Osteoblast (primary cell): Measurements from ENCODE around the gene SDHAF3. TPM values are rescaled to one million over a fixed set of nuclear protein-coding genes. Genes with fewer than 3 reads are reported as not detected.
"Not testable (repeated sequence)": the region's sequence is repeated elsewhere in the genome, so short reads cannot be mapped to it uniquely, and the experiment has no call there.

ENCODE experiments used
- DNase-seq: peaks from one replicate; pipeline ENCODE4 v3.0.0; 2011; ENCODE audit warnings: low spot score, mixed read lengths; ENCODE audit not compliant: insufficient read length; ENCODE audit errors: missing footprints
- H2AFZ ChIP-seq: 2 replicates; pipeline ENCODE4 v1.6.0; 2011; ENCODE audit warnings: mild to moderate bottlenecking, low read length
- H3K27ac ChIP-seq: 2 replicates; pipeline ENCODE4 v1.5.1; 2011; ENCODE audit warnings: mild to moderate bottlenecking, low read depth, low read length, moderate library complexity
- H3K27me3 ChIP-seq: 2 replicates; pipeline ENCODE4 v1.6.0; 2012; ENCODE audit warnings: mild to moderate bottlenecking, control low read depth, inconsistent platforms, low read length, moderate library complexity; ENCODE audit not compliant: insufficient read depth
- H3K36me3 ChIP-seq: 2 replicates; pipeline ENCODE4 v1.5.1; 2011; ENCODE audit warnings: mild to moderate bottlenecking, low read length, control low read depth, moderate library complexity; ENCODE audit not compliant: insufficient read depth
- H3K4me1 ChIP-seq: 2 replicates; pipeline ENCODE4 v1.5.1; 2011; ENCODE audit warnings: mild to moderate bottlenecking, low read length, control low read depth, moderate library complexity; ENCODE audit not compliant: insufficient read depth
- H3K4me2 ChIP-seq: 2 replicates; pipeline ENCODE4 v1.6.0; 2011; ENCODE audit warnings: mild to moderate bottlenecking, low read length; ENCODE audit not compliant: insufficient read depth
- H3K4me3 ChIP-seq: fragments of 200-600 bp; sonication (generic); 3 replicates; pipeline ENCODE4 v1.5.1; 2012; ENCODE audit warnings: mild to moderate bottlenecking, low read length, inconsistent platforms; ENCODE audit not compliant: insufficient read depth
- H3K79me2 ChIP-seq: 2 replicates; pipeline ENCODE4 v1.6.0; 2012; ENCODE audit warnings: mild to moderate bottlenecking, low read length, control low read depth, inconsistent platforms; ENCODE audit not compliant: insufficient read depth
- H3K9me3 ChIP-seq: 2 replicates; pipeline ENCODE4 v1.5.1; 2011; ENCODE audit warnings: low read depth, low read length, control low read depth
- H4K20me1 ChIP-seq: 2 replicates; pipeline ENCODE4 v1.6.0; 2012; ENCODE audit warnings: mild to moderate bottlenecking, low read length, control low read depth; ENCODE audit not compliant: insufficient read depth
- total RNA-seq: library from RNA; depleted of rRNA; stranded (reverse); fragments of >200 nt; gene quantifications from 2 replicates; pipeline ENCODE4 v1.2.3, GENCODE V29; 2012
- TF ChIP-seq, protein P1 (sequence below): IDR thresholded peaks from 2 replicates; pipeline ENCODE4 v1.5.1; 2011; ENCODE audit warnings: mild to moderate bottlenecking, low read depth, low read length, moderate library complexity; ENCODE audit errors: extremely low read depth

SDHAF3 gene
- total RNA-seq, 1 donor: 6.5 TPM

DNA sequence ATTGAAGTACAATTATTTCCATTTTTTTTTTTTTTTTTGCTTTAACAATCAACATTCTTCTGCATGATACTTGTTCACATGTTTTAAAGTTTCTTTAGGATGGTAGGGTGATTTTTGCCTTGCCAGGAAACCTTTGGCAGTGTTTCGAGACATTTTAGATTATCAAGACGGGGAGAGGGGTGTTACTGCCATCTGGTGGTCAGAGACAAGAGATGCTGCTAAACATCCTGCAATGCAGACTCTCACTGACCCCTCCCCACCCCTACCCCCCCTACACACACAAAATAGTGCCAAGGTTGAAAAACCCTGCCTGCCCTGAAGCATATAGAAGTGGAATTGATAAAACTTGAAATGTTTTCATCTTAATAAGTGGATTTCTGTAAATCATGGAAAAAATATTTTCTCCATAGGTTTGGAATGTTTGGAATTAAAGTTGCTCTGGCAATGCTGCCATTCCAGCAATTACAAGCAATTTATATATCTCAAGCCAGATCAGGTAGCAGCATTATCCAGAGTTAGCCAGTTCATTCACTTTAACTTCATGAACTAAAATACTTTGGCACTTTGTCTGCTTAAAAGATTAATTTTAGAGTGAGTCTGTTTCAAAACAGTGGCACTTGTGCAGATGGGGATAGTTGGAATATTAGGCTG, 62.1 kb downstream of the SDHAF3 start:
- H3K4me2 ChIP-seq: no peak overlapping the region
- H4K20me1 ChIP-seq: no peaks in the 10 kb centered on the region
- H3K79me2 ChIP-seq: no peaks in the 10 kb centered on the region
- H3K9me3 ChIP-seq: no peaks in the 10 kb centered on the region
- H3K4me1 ChIP-seq: no peaks in the 10 kb centered on the region
- H3K27ac ChIP-seq: no peak overlapping the region
- H3K4me3 ChIP-seq: no peak overlapping the region
- TF ChIP-seq, protein P1, sequence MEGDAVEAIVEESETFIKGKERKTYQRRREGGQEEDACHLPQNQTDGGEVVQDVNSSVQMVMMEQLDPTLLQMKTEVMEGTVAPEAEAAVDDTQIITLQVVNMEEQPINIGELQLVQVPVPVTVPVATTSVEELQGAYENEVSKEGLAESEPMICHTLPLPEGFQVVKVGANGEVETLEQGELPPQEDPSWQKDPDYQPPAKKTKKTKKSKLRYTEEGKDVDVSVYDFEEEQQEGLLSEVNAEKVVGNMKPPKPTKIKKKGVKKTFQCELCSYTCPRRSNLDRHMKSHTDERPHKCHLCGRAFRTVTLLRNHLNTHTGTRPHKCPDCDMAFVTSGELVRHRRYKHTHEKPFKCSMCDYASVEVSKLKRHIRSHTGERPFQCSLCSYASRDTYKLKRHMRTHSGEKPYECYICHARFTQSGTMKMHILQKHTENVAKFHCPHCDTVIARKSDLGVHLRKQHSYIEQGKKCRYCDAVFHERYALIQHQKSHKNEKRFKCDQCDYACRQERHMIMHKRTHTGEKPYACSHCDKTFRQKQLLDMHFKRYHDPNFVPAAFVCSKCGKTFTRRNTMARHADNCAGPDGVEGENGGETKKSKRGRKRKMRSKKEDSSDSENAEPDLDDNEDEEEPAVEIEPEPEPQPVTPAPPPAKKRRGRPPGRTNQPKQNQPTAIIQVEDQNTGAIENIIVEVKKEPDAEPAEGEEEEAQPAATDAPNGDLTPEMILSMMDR: peak; percentile 79
- no peaks in the 10 kb centered on the region for H3K27me3 ChIP-seq
- no peak overlapping the region for H2AFZ ChIP-seq
- DNase-seq: peak; percentile 69
- no peaks in the 10 kb centered on the region for H3K36me3 ChIP-seq

DNA sequence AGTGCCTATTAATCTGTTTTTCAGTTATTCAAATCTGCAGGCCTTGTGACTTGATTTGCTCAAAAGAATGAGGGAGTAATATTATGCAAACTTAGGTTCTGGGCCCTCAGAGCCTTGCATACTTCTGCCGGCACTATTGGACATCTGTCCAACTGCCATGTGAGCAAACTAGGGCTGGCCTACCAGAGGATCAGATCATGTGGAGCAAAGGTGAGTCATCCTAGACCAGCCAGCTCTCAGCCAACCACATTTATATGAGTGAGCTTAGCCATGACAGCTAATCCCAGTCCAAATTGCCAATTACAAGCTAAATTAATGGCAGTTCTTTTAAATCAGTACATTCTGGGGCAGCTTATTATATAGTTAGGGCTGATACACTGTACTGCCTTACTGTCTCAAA, 69.6 kb downstream of the SDHAF3 start:
- Histone ChIP-seq H3K27me3 (no peaks in the 10 kb centered on the region), H3K4me1 (no peaks in the 10 kb centered on the region), H2AFZ (no peak overlapping the region), H3K4me3 (no peak overlapping the region), H4K20me1 (no peaks in the 10 kb centered on the region), H3K4me2 (no peak overlapping the region), H3K9me3 (no peaks in the 10 kb centered on the region), H3K27ac (no peak overlapping the region), H3K79me2 (no peaks in the 10 kb centered on the region), H3K36me3 (no peaks in the 10 kb centered on the region)
- DNase-seq: no peak
- TF ChIP-seq, protein P1: no peak

DNA sequence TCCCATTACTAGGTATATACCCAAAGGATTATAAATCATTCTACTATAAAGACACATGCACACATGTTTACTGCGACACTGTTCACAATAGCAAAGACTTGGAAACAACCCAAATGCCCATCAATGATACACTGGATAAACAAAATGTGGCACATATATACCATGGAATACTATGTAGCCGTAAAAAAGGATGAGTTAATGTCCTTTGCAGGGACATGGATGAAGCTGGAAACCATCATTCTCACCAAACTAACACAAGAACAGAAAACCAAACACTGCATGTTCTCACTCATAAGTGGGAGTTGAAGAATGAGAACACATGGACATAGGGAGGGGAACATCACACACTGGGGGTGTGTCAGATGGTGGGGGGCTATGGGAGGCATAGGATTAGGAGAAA, 78.7 kb downstream of the SDHAF3 start:
- H2AFZ ChIP-seq, H3K79me2 ChIP-seq, DNase-seq, H3K27me3 ChIP-seq, H3K27ac ChIP-seq, H3K4me3 ChIP-seq, H4K20me1 ChIP-seq, H3K36me3 ChIP-seq, H3K9me3 ChIP-seq, H3K4me1 ChIP-seq, H3K4me2 ChIP-seq: not testable (repeated sequence)

DNA sequence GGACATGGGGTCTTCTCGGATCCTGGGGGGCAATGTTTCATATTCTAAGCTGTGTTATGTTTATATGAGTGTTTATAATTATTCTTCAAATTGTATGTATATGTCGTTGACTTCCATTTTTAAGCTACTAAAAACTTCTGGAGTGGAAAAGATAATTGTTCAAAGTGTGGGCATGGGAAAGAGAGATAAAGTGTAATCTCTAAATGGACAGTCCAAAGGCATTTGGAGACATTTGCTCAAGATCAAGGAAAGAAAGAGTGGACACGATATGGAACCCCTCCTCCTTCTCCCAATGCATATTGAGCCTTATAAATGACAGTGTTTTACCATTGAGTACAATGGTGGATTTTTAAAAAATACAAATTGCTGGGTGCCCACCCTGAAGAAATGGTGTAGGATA, 81.1 kb downstream of the SDHAF3 start:
- no peaks in the 10 kb centered on the region for H3K27me3 ChIP-seq
- no peak overlapping the region for H3K27ac ChIP-seq
- no peak overlapping the region for H3K4me2 ChIP-seq
- no peak for DNase-seq
- H3K36me3 ChIP-seq: no peaks in the 10 kb centered on the region
- no peak overlapping the region for H2AFZ ChIP-seq
- H3K4me1 ChIP-seq: no peaks in the 10 kb centered on the region
- TF ChIP-seq, protein P1: no peak
- no peaks in the 10 kb centered on the region for H3K79me2 ChIP-seq
- no peaks in the 10 kb centered on the region for H4K20me1 ChIP-seq
- no peak overlapping the region for H3K4me3 ChIP-seq
- no peaks in the 10 kb centered on the region for H3K9me3 ChIP-seq
